ENCODE data around the gene AR. TPM values are rescaled to one million over a fixed set of nuclear protein-coding genes. Genes with fewer than 3 reads are reported as not detected.

The AR gene
- total and polyA plus RNA-seq, 2 experiments from 2014 or later, result 0.99 to 5.4 TPM

- 82% methylated on average over 2 of the region's 2 CpGs for WGBS (ENCODE audit: low lambda C conversion rate, missing lambda C conversion rate)
- no peaks in the 10 kb centered on the region for H3K79me2 ChIP-seq
- DNase-seq (ENCODE audit: low spot score), result no peak
- no peaks in the 10 kb centered on the region for H3K9me3 ChIP-seq (ENCODE audit: low read depth)
- TF ChIP-seq EZH2 (IDR thresholded peaks at IDR 0.05; ENCODE audit: borderline replicate concordance) (no peak), EZH2phosphoT487 (IDR thresholded peaks at IDR 0.05; ENCODE audit: low read depth, severe bottlenecking, unreplicated experiment) (no peak), CTCF (IDR thresholded peaks at IDR 0.05; ENCODE audit: poor library complexity) (no peak)
- H3K4me3 ChIP-seq, result no peak overlapping the region
- no peak overlapping the region for H2AFZ ChIP-seq
- no peaks in the 10 kb centered on the region for H3K9me2 ChIP-seq (replicated peaks; ENCODE audit: insufficient read depth)
- no peaks in the 10 kb centered on the region for H3K4me1 ChIP-seq (ENCODE audit: insufficient read depth)
- H3K36me3 ChIP-seq (replicated peaks; ENCODE audit: insufficient read depth, low read depth), result no peaks in the 10 kb centered on the region
- no peak overlapping the region for H3K4me2 ChIP-seq
- H3K27me3 ChIP-seq, result no peaks in the 10 kb centered on the region
- no peaks in the 10 kb centered on the region for H4K20me1 ChIP-seq (ENCODE audit: insufficient read depth, poor library complexity, severe bottlenecking)
- no peak overlapping the region for H3K27ac ChIP-seq
Observed at GRCh38 chrX:67673741-67674274, 130.0 kb downstream of the AR start.

GRCh38 chrX:67674741-67675140, 130.9 kb downstream of the AR start:
- TF ChIP-seq CTCF (IDR thresholded peaks at IDR 0.05; ENCODE audit: poor library complexity) (no peak), EZH2phosphoT487 (IDR thresholded peaks at IDR 0.05; ENCODE audit: low read depth, severe bottlenecking, unreplicated experiment) (no peak), EZH2 (IDR thresholded peaks at IDR 0.05; ENCODE audit: borderline replicate concordance) (no peak)
- 67% methylated on average over 1 of the region's 1 CpG for WGBS (ENCODE audit: low lambda C conversion rate, missing lambda C conversion rate)
- H3K27ac ChIP-seq, result no peak overlapping the region
- no peaks in the 10 kb centered on the region for H3K9me3 ChIP-seq (ENCODE audit: low read depth)
- no peaks in the 10 kb centered on the region for H3K79me2 ChIP-seq
- no peaks in the 10 kb centered on the region for H4K20me1 ChIP-seq (ENCODE audit: insufficient read depth, poor library complexity, severe bottlenecking)
- H3K4me2 ChIP-seq, result no peak overlapping the region
- no peak overlapping the region for H2AFZ ChIP-seq
- H3K4me3 ChIP-seq, result no peak overlapping the region
- no peaks in the 10 kb centered on the region for H3K4me1 ChIP-seq (ENCODE audit: insufficient read depth)
- H3K36me3 ChIP-seq (replicated peaks; ENCODE audit: insufficient read depth, low read depth), result no peaks in the 10 kb centered on the region
- no peak for DNase-seq (ENCODE audit: low spot score)
- no peaks in the 10 kb centered on the region for H3K9me2 ChIP-seq (replicated peaks; ENCODE audit: insufficient read depth)
- H3K27me3 ChIP-seq, result no peaks in the 10 kb centered on the region

- no peaks in the 10 kb centered on the region for H3K36me3 ChIP-seq (replicated peaks; ENCODE audit: insufficient read depth, low read depth)
- H2AFZ ChIP-seq, result no peak overlapping the region
- H3K27ac ChIP-seq, result no peak overlapping the region
- no peak for DNase-seq (ENCODE audit: low spot score)
- no peaks in the 10 kb centered on the region for H3K9me2 ChIP-seq (replicated peaks; ENCODE audit: insufficient read depth)
- H3K4me1 ChIP-seq (ENCODE audit: insufficient read depth), result no peaks in the 10 kb centered on the region
- WGBS (ENCODE audit: low lambda C conversion rate, missing lambda C conversion rate), result 71% methylated on average over 4 of the region's 4 CpGs
- no peaks in the 10 kb centered on the region for H4K20me1 ChIP-seq (ENCODE audit: insufficient read depth, poor library complexity, severe bottlenecking)
- H3K4me3 ChIP-seq, result no peak overlapping the region
- no peaks in the 10 kb centered on the region for H3K9me3 ChIP-seq (ENCODE audit: low read depth)
- no peak for TF ChIP-seq CTCF (IDR thresholded peaks at IDR 0.05; ENCODE audit: poor library complexity)
- no peak for TF ChIP-seq EZH2 (IDR thresholded peaks at IDR 0.05; ENCODE audit: borderline replicate concordance)
- no peak for TF ChIP-seq EZH2phosphoT487 (IDR thresholded peaks at IDR 0.05; ENCODE audit: low read depth, severe bottlenecking, unreplicated experiment)
- H3K4me2 ChIP-seq, result no peak overlapping the region
- H3K79me2 ChIP-seq, result no peaks in the 10 kb centered on the region
- H3K27me3 ChIP-seq, result no peaks in the 10 kb centered on the region
Observed at GRCh38 chrX:67684136-67684535, 140.3 kb downstream of the AR start.

- no peak for DNase-seq (ENCODE audit: low spot score)
- no peaks in the 10 kb centered on the region for H3K27me3 ChIP-seq
- H3K27ac ChIP-seq, result no peak overlapping the region
- no peaks in the 10 kb centered on the region for H3K9me3 ChIP-seq (ENCODE audit: low read depth)
- H3K4me3 ChIP-seq, result no peak overlapping the region
- TF ChIP-seq CTCF (IDR thresholded peaks at IDR 0.05; ENCODE audit: poor library complexity), result no peak
- no peaks in the 10 kb centered on the region for H3K79me2 ChIP-seq
- H4K20me1 ChIP-seq (ENCODE audit: insufficient read depth, poor library complexity, severe bottlenecking), result no peaks in the 10 kb centered on the region
- no peak overlapping the region for H3K4me2 ChIP-seq
- no peaks in the 10 kb centered on the region for H3K36me3 ChIP-seq (replicated peaks; ENCODE audit: insufficient read depth, low read depth)
- no peaks in the 10 kb centered on the region for H3K9me2 ChIP-seq (replicated peaks; ENCODE audit: insufficient read depth)
- no peak overlapping the region for H2AFZ ChIP-seq
- H3K4me1 ChIP-seq (ENCODE audit: insufficient read depth), result no peaks in the 10 kb centered on the region
Observed at GRCh38 chrX:67692246-67692645, 148.4 kb downstream of the AR start.

Data from hepatocyte (in vitro differentiated cells).